Measurements from ENCODE around the gene CSNK1G3.
"Not testable (repeated sequence)": the region's sequence is repeated elsewhere in the genome, so short reads cannot be mapped to it uniquely, and the experiment has no call there.

CSNK1G3 gene

DNA sequence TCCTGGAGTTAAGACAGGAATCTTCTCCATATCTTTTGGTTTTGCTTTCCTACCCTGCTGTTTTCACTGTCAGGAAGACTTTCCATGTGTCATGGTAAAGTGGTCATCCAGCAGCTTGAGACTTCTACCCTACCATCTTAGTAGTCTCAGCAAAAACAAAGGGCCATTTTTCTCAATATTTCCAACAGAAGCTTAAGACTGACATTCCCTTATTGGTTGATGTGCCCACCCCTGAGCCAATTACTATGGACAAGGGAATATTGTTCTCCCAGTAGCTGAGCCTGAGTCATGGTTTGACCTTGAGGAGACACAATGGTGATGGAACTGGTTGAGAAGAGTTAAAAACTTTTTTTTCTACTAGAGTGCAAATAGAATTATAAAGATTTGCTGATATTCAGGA lies 105.6 kb downstream of the CSNK1G3 start:
- Histone ChIP-seq H3K4me1 (ENCODE audit: control insufficient read depth, insufficient read depth, low read length, poor library complexity, severe bottlenecking) (no peaks in the 10 kb centered on the region), H3K36me3 (ENCODE audit: control insufficient read depth, insufficient read depth, low read length) (peaks cover 8% of the 10 kb centered on the region), H3K4me3 (ENCODE audit: insufficient read depth, low read depth, low read length, poor library complexity, severe bottlenecking) (no peak overlapping the region), H3K27me3 (replicated peaks; ENCODE audit: control insufficient read depth, insufficient read depth, low read length, poor library complexity, severe bottlenecking) (no peaks in the 10 kb centered on the region), H3K27ac (ENCODE audit: insufficient read depth, low read length, poor library complexity, severe bottlenecking) (no peak overlapping the region), H3K9me3 (ENCODE audit: control insufficient read depth, low read length) (no peaks in the 10 kb centered on the region)
- DNase-seq, result no peak

DNA sequence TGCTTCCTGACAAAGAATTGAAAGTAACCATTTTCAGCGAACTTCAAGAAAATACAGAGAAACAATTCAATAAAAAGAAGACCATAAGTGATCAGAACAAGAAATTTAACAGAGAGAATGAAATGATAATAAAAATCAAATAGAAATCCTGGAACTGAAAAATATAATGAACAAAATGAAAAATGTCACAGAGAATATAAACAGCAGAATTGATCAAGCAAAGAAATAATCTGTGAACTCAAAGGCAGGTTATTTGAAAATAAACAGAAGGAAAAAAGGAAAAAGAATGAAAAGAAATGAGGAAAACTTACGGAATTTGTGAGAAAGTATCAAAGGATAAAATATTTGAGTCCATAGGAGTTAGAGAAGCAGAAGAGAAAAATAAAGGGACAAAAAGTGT lies 114.1 kb downstream of the CSNK1G3 start:
- Histone ChIP-seq H3K27ac (ENCODE audit: insufficient read depth, low read length, poor library complexity, severe bottlenecking) (no peak overlapping the region), H3K9me3 (ENCODE audit: control insufficient read depth, low read length) (peaks cover 4% of the 10 kb centered on the region), H3K4me3 (ENCODE audit: insufficient read depth, low read depth, low read length, poor library complexity, severe bottlenecking) (no peak overlapping the region), H3K36me3 (ENCODE audit: control insufficient read depth, insufficient read depth, low read length) (no peaks in the 10 kb centered on the region), H3K27me3 (replicated peaks; ENCODE audit: control insufficient read depth, insufficient read depth, low read length, poor library complexity, severe bottlenecking) (no peaks in the 10 kb centered on the region), H3K4me1 (ENCODE audit: control insufficient read depth, insufficient read depth, low read length, poor library complexity, severe bottlenecking) (no peaks in the 10 kb centered on the region)
- no peak for DNase-seq

DNA sequence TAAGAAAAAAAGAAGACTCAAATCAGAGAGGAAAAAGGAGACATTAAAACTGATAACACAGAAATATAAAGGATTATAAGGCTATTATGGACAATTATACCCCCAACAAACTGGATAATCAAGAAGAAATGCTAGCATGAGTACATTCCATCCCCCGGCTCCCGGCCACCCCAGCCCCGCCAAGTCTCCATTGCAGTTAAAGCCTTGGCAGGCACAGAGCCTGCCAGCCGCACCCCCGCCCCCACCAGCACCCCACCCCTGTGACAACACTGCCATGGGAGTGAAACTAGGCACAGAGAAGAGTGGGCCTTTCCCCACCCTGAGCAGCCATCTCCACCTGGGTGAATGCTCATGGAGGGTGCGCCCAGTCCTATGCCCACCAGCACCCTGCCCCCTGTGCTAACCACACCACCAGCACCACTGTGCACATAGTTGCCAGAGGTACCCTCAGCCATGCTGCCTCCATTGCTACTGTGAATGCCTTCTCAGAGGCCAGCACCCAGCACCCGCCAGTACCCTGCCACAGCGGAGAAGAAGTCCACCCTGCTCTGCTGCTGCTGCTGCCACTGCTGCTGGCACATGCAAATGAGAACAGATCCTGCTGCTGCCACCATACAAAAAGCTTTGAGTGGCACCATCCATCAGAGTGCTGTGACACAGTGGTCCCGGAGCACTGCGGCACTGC lies 117.0 kb downstream of the CSNK1G3 start:
- H3K27ac ChIP-seq (ENCODE audit: insufficient read depth, low read length, poor library complexity, severe bottlenecking), result no peak overlapping the region
- H3K4me1 ChIP-seq (ENCODE audit: control insufficient read depth, insufficient read depth, low read length, poor library complexity, severe bottlenecking), result no peaks in the 10 kb centered on the region
- H3K36me3 ChIP-seq (ENCODE audit: control insufficient read depth, insufficient read depth, low read length), result no peaks in the 10 kb centered on the region
- H3K27me3 ChIP-seq (replicated peaks; ENCODE audit: control insufficient read depth, insufficient read depth, low read length, poor library complexity, severe bottlenecking), result no peaks in the 10 kb centered on the region
- peaks cover 4% of the 10 kb centered on the region for H3K9me3 ChIP-seq (ENCODE audit: control insufficient read depth, low read length)
- DNase-seq, result no peak
- H3K4me3 ChIP-seq (ENCODE audit: insufficient read depth, low read depth, low read length, poor library complexity, severe bottlenecking), result no peak overlapping the region

DNA sequence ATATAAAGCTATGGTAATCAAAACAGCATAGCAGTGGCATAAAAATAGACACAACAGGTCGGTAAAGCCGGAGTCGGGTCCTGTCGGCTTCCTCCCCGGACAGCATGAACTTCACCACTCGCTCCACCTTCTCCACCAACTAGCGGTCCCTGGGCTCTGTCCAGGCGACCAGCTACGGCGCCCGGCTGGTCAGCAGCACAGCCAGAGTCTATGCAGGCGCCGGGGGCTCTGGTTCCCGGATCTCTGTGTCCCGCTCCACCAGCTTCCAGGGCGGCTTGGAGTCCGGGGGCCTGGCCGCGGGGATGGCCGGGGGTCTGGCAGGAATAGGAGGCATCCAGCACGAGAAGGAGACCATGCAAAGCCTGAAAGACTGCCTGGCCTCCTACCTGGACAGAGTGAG lies 124.0 kb downstream of the CSNK1G3 start:
- Histone ChIP-seq H3K9me3 (ENCODE audit: control insufficient read depth, low read length) (no peaks in the 10 kb centered on the region), H3K4me1 (ENCODE audit: control insufficient read depth, insufficient read depth, low read length, poor library complexity, severe bottlenecking) (no peaks in the 10 kb centered on the region), H3K4me3 (ENCODE audit: insufficient read depth, low read depth, low read length, poor library complexity, severe bottlenecking) (no peak overlapping the region), H3K36me3 (ENCODE audit: control insufficient read depth, insufficient read depth, low read length) (no peaks in the 10 kb centered on the region), H3K27ac (ENCODE audit: insufficient read depth, low read length, poor library complexity, severe bottlenecking) (no peak overlapping the region), H3K27me3 (replicated peaks; ENCODE audit: control insufficient read depth, insufficient read depth, low read length, poor library complexity, severe bottlenecking) (no peaks in the 10 kb centered on the region)
- DNase-seq, result no peak

DNA sequence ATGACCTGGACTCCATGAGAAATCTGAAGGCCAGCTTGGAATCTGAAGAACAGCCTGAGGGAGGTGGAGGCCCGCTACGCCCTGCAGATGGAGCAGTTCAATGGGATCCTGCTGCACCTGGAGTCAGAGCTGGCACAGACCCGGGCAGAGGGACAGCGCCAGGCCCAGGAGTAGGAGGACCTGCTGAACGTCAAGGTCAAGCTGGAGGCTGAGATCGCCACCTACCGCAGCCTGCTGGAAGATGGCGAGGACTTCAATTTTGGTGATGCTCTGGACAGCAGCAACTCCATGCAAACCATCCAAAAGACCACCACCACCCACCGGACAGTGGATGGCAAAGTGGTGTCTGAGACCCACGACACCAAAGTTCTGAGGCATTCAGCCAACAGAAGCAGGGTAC lies 125.1 kb downstream of the CSNK1G3 start:
- not testable (repeated sequence) for H3K27ac ChIP-seq (ENCODE audit: insufficient read depth, low read length, poor library complexity, severe bottlenecking); H3K4me1 ChIP-seq (ENCODE audit: control insufficient read depth, insufficient read depth, low read length, poor library complexity, severe bottlenecking); H3K36me3 ChIP-seq (ENCODE audit: control insufficient read depth, insufficient read depth, low read length); H3K9me3 ChIP-seq (ENCODE audit: control insufficient read depth, low read length); H3K27me3 ChIP-seq (replicated peaks; ENCODE audit: control insufficient read depth, insufficient read depth, low read length, poor library complexity, severe bottlenecking); DNase-seq; H3K4me3 ChIP-seq (ENCODE audit: insufficient read depth, low read depth, low read length, poor library complexity, severe bottlenecking)

DNA sequence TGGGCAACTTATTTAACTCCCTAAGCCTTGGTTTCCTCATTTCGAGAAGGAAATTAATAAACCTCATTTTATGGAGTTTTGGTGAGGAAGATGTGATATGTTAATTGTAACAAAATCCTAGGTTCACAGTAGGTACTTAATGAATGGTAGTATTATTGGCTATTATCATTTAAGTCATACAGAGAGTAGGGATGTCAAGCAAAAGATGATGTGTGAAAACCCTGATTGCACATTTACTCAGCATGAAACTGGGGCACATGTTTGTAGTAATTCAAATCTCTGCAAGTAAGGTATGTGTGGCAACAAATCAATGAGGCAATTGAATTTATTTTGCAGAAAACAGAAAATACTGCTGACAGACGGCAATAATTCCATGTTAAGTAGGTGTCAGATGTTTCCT lies 127.3 kb downstream of the CSNK1G3 start:
- no peak overlapping the region for H3K4me3 ChIP-seq (ENCODE audit: insufficient read depth, low read depth, low read length, poor library complexity, severe bottlenecking)
- no peaks in the 10 kb centered on the region for H3K27me3 ChIP-seq (replicated peaks; ENCODE audit: control insufficient read depth, insufficient read depth, low read length, poor library complexity, severe bottlenecking)
- H3K36me3 ChIP-seq (ENCODE audit: control insufficient read depth, insufficient read depth, low read length), result no peaks in the 10 kb centered on the region
- no peaks in the 10 kb centered on the region for H3K9me3 ChIP-seq (ENCODE audit: control insufficient read depth, low read length)
- H3K27ac ChIP-seq (ENCODE audit: insufficient read depth, low read length, poor library complexity, severe bottlenecking), result no peak overlapping the region
- DNase-seq, result no peak
- H3K4me1 ChIP-seq (ENCODE audit: control insufficient read depth, insufficient read depth, low read length, poor library complexity, severe bottlenecking), result no peaks in the 10 kb centered on the region

DNA sequence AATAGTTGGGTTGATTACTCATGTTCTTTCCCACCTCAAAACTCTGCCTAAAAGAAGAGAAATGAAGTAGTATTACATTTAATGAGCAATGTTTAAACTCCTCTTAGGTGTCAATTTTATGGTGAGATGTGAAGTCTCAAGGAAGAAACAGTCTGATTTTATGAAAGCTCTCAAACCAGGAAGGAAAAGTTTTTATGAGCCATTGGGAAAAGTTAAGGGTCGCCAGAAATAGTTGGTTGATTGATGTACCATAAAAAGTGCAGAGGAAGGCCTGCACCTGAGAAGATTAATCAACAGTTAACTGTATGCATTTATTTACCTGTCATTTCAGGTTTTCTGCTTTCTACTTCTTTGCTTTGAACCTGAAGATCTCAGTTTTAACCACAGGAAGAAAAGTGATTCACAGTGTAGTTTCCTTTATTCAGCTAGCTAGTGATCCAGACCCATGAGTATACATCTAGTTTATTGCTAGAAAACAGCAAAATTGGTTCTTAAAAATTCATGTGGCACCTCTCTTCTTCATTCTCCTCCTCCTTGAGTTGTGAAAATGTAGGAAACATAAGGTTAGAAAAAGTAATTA lies 133.1 kb downstream of the CSNK1G3 start:
- no peaks in the 10 kb centered on the region for H3K27me3 ChIP-seq (replicated peaks; ENCODE audit: control insufficient read depth, insufficient read depth, low read length, poor library complexity, severe bottlenecking)
- no peak for DNase-seq

DNA sequence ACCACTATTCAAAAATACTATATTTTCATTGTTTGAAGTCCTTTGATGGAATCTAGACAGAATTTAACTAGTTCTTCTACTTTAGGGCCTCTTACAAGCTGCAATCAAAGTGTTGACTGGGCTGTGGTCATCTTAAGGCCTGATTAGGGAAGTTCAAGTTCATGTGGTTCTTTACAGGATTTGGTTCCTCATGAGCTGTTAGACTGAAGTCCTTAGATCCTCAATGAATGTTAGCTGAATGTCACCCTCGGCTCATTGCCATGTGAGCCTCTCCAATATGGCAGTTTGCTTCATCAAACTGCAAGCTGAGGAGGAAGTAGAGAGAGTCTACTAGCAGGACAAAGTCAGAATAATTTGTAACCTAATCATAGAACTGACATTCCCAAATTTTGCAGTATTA lies 135.1 kb downstream of the CSNK1G3 start:
- Histone ChIP-seq H3K4me3 (ENCODE audit: insufficient read depth, low read depth, low read length, poor library complexity, severe bottlenecking) (no peak overlapping the region), H3K9me3 (ENCODE audit: control insufficient read depth, low read length) (no peaks in the 10 kb centered on the region), H3K27ac (ENCODE audit: insufficient read depth, low read length, poor library complexity, severe bottlenecking) (no peak overlapping the region), H3K4me1 (ENCODE audit: control insufficient read depth, insufficient read depth, low read length, poor library complexity, severe bottlenecking) (no peaks in the 10 kb centered on the region), H3K36me3 (ENCODE audit: control insufficient read depth, insufficient read depth, low read length) (no peaks in the 10 kb centered on the region), H3K27me3 (replicated peaks; ENCODE audit: control insufficient read depth, insufficient read depth, low read length, poor library complexity, severe bottlenecking) (no peaks in the 10 kb centered on the region)
- no peak for DNase-seq

More for the DNA sequence above, 133.1 kb downstream of the CSNK1G3 start:
- H3K27ac ChIP-seq (ENCODE audit: insufficient read depth, low read length, poor library complexity, severe bottlenecking), result no peak overlapping the region
- H3K36me3 ChIP-seq (ENCODE audit: control insufficient read depth, insufficient read depth, low read length), result no peaks in the 10 kb centered on the region
- H3K9me3 ChIP-seq (ENCODE audit: control insufficient read depth, low read length), result no peaks in the 10 kb centered on the region
- no peak overlapping the region for H3K4me3 ChIP-seq (ENCODE audit: insufficient read depth, low read depth, low read length, poor library complexity, severe bottlenecking)
- H3K4me1 ChIP-seq (ENCODE audit: control insufficient read depth, insufficient read depth, low read length, poor library complexity, severe bottlenecking), result no peaks in the 10 kb centered on the region

DNA sequence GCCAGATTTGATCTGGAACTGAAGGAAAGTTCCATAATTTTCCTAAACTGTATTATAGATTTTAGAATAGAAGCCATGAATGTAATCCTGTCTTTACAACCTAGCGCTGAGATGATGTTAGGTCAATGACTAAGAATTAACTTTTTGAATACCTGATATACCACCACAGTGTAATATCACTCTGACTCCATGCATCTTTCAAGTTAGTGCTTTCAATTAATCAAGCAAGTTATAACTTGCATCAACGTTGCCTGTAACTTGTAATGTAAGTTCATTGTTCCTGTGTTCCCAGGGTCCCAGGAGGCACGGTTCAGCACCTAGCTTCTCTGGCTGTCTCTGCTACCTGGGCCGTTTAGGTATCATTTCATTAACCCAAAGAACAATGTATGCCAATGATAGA lies 139.3 kb downstream of the CSNK1G3 start:
- Histone ChIP-seq H3K4me3 (ENCODE audit: insufficient read depth, low read depth, low read length, poor library complexity, severe bottlenecking) (no peak overlapping the region), H3K27ac (ENCODE audit: insufficient read depth, low read length, poor library complexity, severe bottlenecking) (no peak overlapping the region), H3K9me3 (ENCODE audit: control insufficient read depth, low read length) (no peaks in the 10 kb centered on the region), H3K4me1 (ENCODE audit: control insufficient read depth, insufficient read depth, low read length, poor library complexity, severe bottlenecking) (no peaks in the 10 kb centered on the region), H3K36me3 (ENCODE audit: control insufficient read depth, insufficient read depth, low read length) (no peaks in the 10 kb centered on the region), H3K27me3 (replicated peaks; ENCODE audit: control insufficient read depth, insufficient read depth, low read length, poor library complexity, severe bottlenecking) (no peaks in the 10 kb centered on the region)
- no peak for DNase-seq

DNA sequence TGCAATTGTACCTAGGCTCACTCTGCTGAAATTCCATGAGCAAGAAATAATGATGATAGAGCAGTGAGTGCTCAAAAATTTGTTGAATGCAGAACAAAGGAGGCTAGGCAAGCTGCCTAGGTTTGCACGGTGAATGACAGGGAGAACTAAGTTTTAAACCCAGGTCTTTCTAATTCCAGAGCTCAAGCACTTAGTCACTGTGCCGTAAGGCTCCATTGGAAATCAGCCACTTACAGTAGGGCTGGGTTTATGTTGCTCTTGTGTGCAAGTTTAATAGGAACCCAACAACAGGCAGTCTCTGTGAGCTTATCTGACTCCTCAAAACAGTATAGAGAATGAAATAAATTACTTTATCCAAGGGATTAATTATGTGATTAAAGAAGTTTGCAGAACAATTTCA lies 147.0 kb downstream of the CSNK1G3 start:
- H3K36me3 ChIP-seq (ENCODE audit: control insufficient read depth, insufficient read depth, low read length), result no peaks in the 10 kb centered on the region
- H3K4me3 ChIP-seq (ENCODE audit: insufficient read depth, low read depth, low read length, poor library complexity, severe bottlenecking), result no peak overlapping the region
- DNase-seq, result no peak
- no peaks in the 10 kb centered on the region for H3K9me3 ChIP-seq (ENCODE audit: control insufficient read depth, low read length)
- no peaks in the 10 kb centered on the region for H3K4me1 ChIP-seq (ENCODE audit: control insufficient read depth, insufficient read depth, low read length, poor library complexity, severe bottlenecking)
- H3K27ac ChIP-seq (ENCODE audit: insufficient read depth, low read length, poor library complexity, severe bottlenecking), result no peak overlapping the region
- H3K27me3 ChIP-seq (replicated peaks; ENCODE audit: control insufficient read depth, insufficient read depth, low read length, poor library complexity, severe bottlenecking), result no peaks in the 10 kb centered on the region

Measured in effector memory CD4-positive, alpha-beta T cell (primary cell).